ENCODE results near the gene PYGO2. TPM values are rescaled to one million over a fixed set of nuclear protein-coding genes. Genes with fewer than 3 reads are reported as not detected.

Gene PYGO2
- polyA plus RNA-seq, 1 donor (not counting 4 experiments of a cell fraction or from before 2014, with no cell fraction given): 15.1 TPM

- Histone ChIP-seq H3K9me1 (ENCODE audit: control insufficient read depth, extremely low read depth, insufficient read depth, low read length) (no peaks in the 10 kb centered on the region), H4K20me1 (ENCODE audit: control insufficient read depth, extremely low read depth, insufficient read depth, low read length) (peaks cover 6% of the 10 kb centered on the region), H3K36me3 (ENCODE audit: control insufficient read depth in 2 of 2, extremely low read depth in 1 of 2, insufficient read depth in 2 of 2, low read length in 2 of 2) (peaks cover 18 to 50% of the 10 kb centered on the region in 2 experiments), H3K27ac (ENCODE audit: control insufficient read depth, insufficient read depth, low read length) (no peak overlapping the region), H3K4me3 (ENCODE audit: control insufficient read depth in 2 of 3, extremely low read depth in 1 of 3, insufficient read depth in 2 of 3, low read depth in 1 of 3, low read length in 3 of 3) (no peak overlapping the region), H3K9me3 (ENCODE audit: control insufficient read depth, low read depth, low read length) (no peaks in the 10 kb centered on the region), H3K27me3 (ENCODE audit: control insufficient read depth, extremely low read depth, insufficient read depth, low read length) (no peaks in the 10 kb centered on the region), H3K9ac (ENCODE audit: control insufficient read depth, extremely low read depth, insufficient read depth, low read length) (no peak overlapping the region), H3K79me2 (ENCODE audit: control insufficient read depth, insufficient read depth, low read length) (peaks cover 60% of the 10 kb centered on the region), H3K4me1 (ENCODE audit: control insufficient read depth, extremely low read depth, insufficient read depth, low read length) (peaks cover 76% of the 10 kb centered on the region), H3K4me2 (ENCODE audit: control insufficient read depth, extremely low read depth, insufficient read depth, low read depth, low read length) (peak overlapping the region; percentile 45), H2AFZ (ENCODE audit: control insufficient read depth, low read length) (no peak overlapping the region)
- DNase-seq (ENCODE audit: low read depth, low spot score): no peak
- no peak for FAIRE-seq
- TF ChIP-seq, protein P1, sequence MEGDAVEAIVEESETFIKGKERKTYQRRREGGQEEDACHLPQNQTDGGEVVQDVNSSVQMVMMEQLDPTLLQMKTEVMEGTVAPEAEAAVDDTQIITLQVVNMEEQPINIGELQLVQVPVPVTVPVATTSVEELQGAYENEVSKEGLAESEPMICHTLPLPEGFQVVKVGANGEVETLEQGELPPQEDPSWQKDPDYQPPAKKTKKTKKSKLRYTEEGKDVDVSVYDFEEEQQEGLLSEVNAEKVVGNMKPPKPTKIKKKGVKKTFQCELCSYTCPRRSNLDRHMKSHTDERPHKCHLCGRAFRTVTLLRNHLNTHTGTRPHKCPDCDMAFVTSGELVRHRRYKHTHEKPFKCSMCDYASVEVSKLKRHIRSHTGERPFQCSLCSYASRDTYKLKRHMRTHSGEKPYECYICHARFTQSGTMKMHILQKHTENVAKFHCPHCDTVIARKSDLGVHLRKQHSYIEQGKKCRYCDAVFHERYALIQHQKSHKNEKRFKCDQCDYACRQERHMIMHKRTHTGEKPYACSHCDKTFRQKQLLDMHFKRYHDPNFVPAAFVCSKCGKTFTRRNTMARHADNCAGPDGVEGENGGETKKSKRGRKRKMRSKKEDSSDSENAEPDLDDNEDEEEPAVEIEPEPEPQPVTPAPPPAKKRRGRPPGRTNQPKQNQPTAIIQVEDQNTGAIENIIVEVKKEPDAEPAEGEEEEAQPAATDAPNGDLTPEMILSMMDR (optimal IDR thresholded peaks at IDR 0.05 in 1 of 3, IDR thresholded peaks at IDR 0.05 in 1 of 3, conservative IDR thresholded peaks at IDR 0.05 in 1 of 3; ENCODE audit: extremely low read depth in 1 of 3, insufficient read depth in 2 of 3, low read length in 3 of 3): no peak
- TF ChIP-seq EZH2 (IDR thresholded peaks at IDR 0.05; ENCODE audit: low read length): no peak
- dilution Hi-C loops (cut with MboI; ENCODE audit: extremely low pct_ligation_motif_present, low sequenced_read_pairs): no loop called here
These were observed 48.8 kb upstream of the PYGO2 start for GRCh38 chr1:155010211-155010918.

GRCh38 chr1:155009742-155010141, 48.2 kb upstream of the PYGO2 start:
- FAIRE-seq (peak; percentile 17), DNase-seq (ENCODE audit: low read depth, low spot score) (no peak)
- Histone ChIP-seq H4K20me1 (ENCODE audit: control insufficient read depth, extremely low read depth, insufficient read depth, low read length) (peaks cover 6% of the 10 kb centered on the region), H3K9me1 (ENCODE audit: control insufficient read depth, extremely low read depth, insufficient read depth, low read length) (no peaks in the 10 kb centered on the region), H3K4me2 (ENCODE audit: control insufficient read depth, extremely low read depth, insufficient read depth, low read depth, low read length) (peak overlapping the region; percentile 45), H3K4me1 (ENCODE audit: control insufficient read depth, extremely low read depth, insufficient read depth, low read length) (peaks cover 82% of the 10 kb centered on the region), H3K9ac (ENCODE audit: control insufficient read depth, extremely low read depth, insufficient read depth, low read length) (peak overlapping the region; percentile 9), H3K9me3 (ENCODE audit: control insufficient read depth, low read depth, low read length) (no peaks in the 10 kb centered on the region), H3K4me3 (ENCODE audit: control insufficient read depth in 2 of 3, extremely low read depth in 1 of 3, insufficient read depth in 2 of 3, low read depth in 1 of 3, low read length in 3 of 3) (peak overlapping the region in 1 of 3 experiments; percentile 37), H3K27ac (ENCODE audit: control insufficient read depth, insufficient read depth, low read length) (no peak overlapping the region), H2AFZ (ENCODE audit: control insufficient read depth, low read length) (no peak overlapping the region), H3K27me3 (ENCODE audit: control insufficient read depth, extremely low read depth, insufficient read depth, low read length) (no peaks in the 10 kb centered on the region), H3K36me3 (ENCODE audit: control insufficient read depth in 2 of 2, extremely low read depth in 1 of 2, insufficient read depth in 2 of 2, low read length in 2 of 2) (peaks cover 14 to 47% of the 10 kb centered on the region in 2 experiments), H3K79me2 (ENCODE audit: control insufficient read depth, insufficient read depth, low read length) (peaks cover 65% of the 10 kb centered on the region)
- dilution Hi-C loops (cut with MboI; ENCODE audit: extremely low pct_ligation_motif_present, low sequenced_read_pairs): no loop called here
- no peak for TF ChIP-seq EZH2 (IDR thresholded peaks at IDR 0.05; ENCODE audit: low read length)
- TF ChIP-seq, protein P1 (optimal IDR thresholded peaks at IDR 0.05 in 1 of 3, IDR thresholded peaks at IDR 0.05 in 1 of 3, conservative IDR thresholded peaks at IDR 0.05 in 1 of 3; ENCODE audit: extremely low read depth in 1 of 3, insufficient read depth in 2 of 3, low read length in 3 of 3): no peak
